ENCODE results near the gene CA10.

CA10 gene

DNA sequence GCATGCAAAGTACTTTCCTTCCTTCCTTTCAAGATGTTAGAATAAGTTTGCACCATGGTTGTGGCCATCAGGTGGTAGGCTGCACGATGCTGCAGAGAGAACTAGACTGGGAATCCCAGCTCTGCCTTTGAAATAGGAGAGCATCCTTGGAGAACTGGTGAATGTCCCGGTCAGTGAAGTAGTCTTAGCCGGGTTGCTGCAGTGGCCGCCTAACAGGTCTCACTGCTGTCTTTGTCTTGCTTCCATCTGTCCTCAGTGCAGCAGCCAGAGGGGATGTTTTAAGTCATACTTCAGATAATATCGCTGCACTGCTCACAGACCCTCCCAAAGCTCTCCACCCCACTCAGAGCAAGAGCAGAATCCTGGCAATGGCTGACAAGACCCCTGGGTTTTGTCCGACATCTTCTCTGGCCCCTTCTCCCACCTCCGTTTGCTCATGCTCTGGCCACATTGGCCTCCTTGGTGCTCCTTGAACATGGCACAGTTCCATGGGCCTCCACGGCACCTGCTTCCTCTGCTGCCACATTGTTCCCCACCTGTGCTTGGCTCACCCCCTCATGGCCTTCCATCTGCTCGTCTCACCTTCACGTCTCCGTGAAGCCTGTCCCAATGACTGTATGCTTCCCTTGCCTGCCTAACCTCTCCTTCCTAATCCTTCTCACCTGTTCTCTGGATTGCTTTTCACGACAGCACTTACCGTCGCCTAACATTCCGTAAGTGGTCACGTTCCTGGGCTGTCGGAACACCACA, 458.3 kb downstream of the CA10 start:
- DNase-seq (ENCODE audit: low read depth, low spot score) = no peak
- TF ChIP-seq, protein P1, sequence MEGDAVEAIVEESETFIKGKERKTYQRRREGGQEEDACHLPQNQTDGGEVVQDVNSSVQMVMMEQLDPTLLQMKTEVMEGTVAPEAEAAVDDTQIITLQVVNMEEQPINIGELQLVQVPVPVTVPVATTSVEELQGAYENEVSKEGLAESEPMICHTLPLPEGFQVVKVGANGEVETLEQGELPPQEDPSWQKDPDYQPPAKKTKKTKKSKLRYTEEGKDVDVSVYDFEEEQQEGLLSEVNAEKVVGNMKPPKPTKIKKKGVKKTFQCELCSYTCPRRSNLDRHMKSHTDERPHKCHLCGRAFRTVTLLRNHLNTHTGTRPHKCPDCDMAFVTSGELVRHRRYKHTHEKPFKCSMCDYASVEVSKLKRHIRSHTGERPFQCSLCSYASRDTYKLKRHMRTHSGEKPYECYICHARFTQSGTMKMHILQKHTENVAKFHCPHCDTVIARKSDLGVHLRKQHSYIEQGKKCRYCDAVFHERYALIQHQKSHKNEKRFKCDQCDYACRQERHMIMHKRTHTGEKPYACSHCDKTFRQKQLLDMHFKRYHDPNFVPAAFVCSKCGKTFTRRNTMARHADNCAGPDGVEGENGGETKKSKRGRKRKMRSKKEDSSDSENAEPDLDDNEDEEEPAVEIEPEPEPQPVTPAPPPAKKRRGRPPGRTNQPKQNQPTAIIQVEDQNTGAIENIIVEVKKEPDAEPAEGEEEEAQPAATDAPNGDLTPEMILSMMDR (IDR thresholded peaks at IDR 0.05; ENCODE audit: low read depth, low read length) = no peak
- in situ Hi-C loops (cut with HindIII; ENCODE audit: low sequenced_read_pairs) = no loop called here
- no peak overlapping the region for H3K4me3 ChIP-seq (ENCODE audit: low read depth, low read length)

DNA sequence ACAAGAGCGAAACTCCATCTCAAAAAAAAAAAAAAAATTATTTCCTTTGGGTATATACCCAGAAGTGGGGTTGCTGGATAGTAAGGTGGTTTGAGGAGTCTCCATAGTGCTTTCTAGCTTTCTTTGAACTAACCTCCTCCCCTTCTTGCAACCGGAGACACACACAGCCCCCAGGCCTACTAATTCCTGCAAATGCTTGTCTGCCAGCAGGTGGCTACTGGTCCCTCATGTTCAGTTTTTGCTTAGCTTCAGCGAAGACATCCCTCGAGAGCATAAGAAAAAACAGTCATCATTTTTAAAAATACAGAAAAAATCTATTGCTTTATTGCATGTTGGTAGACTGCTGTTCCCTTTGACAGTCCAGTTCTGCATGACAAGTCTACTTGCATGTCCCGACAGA, 459.2 kb downstream of the CA10 start:
- in situ Hi-C loops (cut with HindIII; ENCODE audit: low sequenced_read_pairs) = no loop called here
- no peak for DNase-seq (ENCODE audit: low read depth, low spot score)
- H3K4me3 ChIP-seq (ENCODE audit: low read depth, low read length) = no peak overlapping the region
- TF ChIP-seq, protein P1 (IDR thresholded peaks at IDR 0.05; ENCODE audit: low read depth, low read length) = no peak

GRCh38 chr17:51692917-51693316, 465.6 kb downstream of the CA10 start:
- DNase-seq (ENCODE audit: low read depth, low spot score) = no peak
- TF ChIP-seq, protein P1 (IDR thresholded peaks at IDR 0.05; ENCODE audit: low read depth, low read length) = no peak
- H3K4me3 ChIP-seq (ENCODE audit: low read depth, low read length) = no peak overlapping the region
- in situ Hi-C loops (cut with HindIII; ENCODE audit: low sequenced_read_pairs) = no loop called here

DNA sequence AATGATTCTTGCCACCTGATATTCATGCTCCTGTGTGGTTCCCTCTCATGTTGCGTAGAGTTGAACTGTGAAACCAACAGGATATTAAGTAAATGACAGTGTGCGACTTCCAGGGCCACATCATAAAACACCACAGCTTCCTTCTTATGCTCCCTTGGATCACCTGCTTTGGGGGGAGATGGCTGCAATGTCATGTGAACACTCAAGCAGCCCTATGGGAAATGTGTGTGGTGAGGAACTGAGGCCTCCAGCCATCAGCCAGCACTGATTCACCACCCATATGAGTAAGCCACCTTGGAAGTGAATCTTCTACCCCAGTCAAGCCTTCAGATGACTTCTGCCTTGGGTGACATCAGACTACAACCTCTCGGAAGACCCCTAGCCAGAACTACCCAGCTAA, 470.6 kb downstream of the CA10 start:
- no peak overlapping the region for H3K4me3 ChIP-seq (ENCODE audit: low read depth, low read length)
- in situ Hi-C loops (cut with HindIII; ENCODE audit: low sequenced_read_pairs) = no loop called here
- no peak for DNase-seq (ENCODE audit: low read depth, low spot score)
- TF ChIP-seq, protein P1 (IDR thresholded peaks at IDR 0.05; ENCODE audit: low read depth, low read length) = no peak

DNA sequence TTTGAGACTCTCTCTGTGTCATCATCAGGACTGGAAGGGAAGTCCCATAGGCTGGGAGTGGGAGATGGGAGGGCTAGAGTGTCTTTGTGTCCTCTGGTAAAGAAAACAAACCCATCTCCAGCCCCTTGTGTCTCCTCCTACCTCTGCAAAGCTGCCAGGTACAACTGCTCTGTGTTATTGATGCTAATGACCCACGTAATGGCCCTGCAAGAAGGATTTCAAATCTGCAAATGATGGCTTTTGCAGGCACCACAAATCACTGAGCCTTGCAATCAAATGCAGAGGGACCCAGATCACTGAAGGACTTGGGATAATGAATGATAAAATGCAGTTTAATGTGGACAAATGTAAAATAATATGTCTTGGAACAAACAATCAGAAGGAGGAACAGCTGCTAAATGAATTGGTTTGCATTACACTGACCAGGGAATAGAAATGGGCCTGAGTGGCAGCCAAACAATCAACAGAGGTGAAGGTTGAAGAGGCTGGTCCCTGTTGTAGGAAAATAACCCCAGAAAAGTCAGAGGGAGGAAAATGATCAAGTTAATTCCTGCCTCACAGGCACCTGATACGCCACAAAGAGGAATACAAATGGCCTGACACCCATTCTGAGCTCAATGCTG, 473.1 kb downstream of the CA10 start:
- in situ Hi-C loops (cut with HindIII; ENCODE audit: low sequenced_read_pairs) = no loop called here
- no peak overlapping the region for H3K4me3 ChIP-seq (ENCODE audit: low read depth, low read length)
- DNase-seq (ENCODE audit: low read depth, low spot score) = no peak
- TF ChIP-seq, protein P1 (IDR thresholded peaks at IDR 0.05; ENCODE audit: low read depth, low read length) = no peak

- TF ChIP-seq, protein P1 (IDR thresholded peaks at IDR 0.05; ENCODE audit: low read depth, low read length) = no peak
- no peak overlapping the region for H3K4me3 ChIP-seq (ENCODE audit: low read depth, low read length)
- no peak for DNase-seq (ENCODE audit: low read depth, low spot score)
- in situ Hi-C loops (cut with HindIII; ENCODE audit: low sequenced_read_pairs) = no loop called here
Observed at GRCh38 chr17:51684214-51684613, 474.3 kb downstream of the CA10 start.
